Body of pancreas (tissue), 4 donors: Measurements from ENCODE around the gene WDR18.

Experiments
- POLR2A ChIP-seq, 3 donors: fragments of 450-650 bp; IDR thresholded peaks; one replicate each; pipeline ENCODE4 v1.6.1; 2016; ENCODE audit warnings: antibody characterized with exemption in 3 of 3, mild to moderate bottlenecking in 2 of 3
- TF ChIP-seq, protein P1 (sequence below), 7 experiments: fragments of 450-650 bp in 4 of 7; fragments of 200-600 bp in 3 of 7; sonication (generic) in 3 of 7; IDR thresholded peaks; one replicate each; pipeline ENCODE4 v1.5.1; 2016 to 2019; ENCODE audit warnings: antibody characterized with exemption in 7 of 7

DNA sequence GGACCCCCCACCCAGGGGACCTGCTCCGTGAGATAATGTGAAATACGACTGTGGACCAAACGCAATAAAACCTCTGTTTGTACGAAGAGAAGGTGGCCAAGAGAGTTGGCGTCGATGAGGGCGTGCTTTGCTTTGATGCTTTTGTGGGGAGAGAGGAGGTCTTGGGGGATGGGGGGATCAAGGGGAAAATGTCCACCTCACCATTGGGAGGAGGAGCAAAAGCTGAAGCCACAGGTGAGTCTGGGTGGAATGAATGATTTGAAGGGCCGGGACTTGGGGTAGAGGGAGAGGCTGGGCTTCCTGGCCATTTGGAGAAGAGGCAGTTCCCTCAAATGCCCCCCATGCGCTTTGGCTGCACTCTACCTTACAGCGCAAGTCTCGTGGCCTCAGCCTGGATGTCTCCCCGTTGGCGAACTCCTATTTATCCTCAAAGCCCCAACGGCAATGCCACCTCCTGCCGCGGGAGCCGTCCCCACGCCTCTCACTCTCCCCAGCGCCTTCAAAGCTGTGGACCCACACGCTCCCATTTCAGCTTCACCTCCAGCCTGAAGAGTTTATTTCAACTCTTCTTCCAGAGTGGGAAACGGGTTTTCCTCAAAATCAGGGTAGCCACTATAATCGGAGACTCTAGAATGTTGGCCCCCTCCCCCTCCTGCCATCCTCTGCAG lies 55.0 kb downstream of the WDR18 start:
- TF ChIP-seq, protein P1, sequence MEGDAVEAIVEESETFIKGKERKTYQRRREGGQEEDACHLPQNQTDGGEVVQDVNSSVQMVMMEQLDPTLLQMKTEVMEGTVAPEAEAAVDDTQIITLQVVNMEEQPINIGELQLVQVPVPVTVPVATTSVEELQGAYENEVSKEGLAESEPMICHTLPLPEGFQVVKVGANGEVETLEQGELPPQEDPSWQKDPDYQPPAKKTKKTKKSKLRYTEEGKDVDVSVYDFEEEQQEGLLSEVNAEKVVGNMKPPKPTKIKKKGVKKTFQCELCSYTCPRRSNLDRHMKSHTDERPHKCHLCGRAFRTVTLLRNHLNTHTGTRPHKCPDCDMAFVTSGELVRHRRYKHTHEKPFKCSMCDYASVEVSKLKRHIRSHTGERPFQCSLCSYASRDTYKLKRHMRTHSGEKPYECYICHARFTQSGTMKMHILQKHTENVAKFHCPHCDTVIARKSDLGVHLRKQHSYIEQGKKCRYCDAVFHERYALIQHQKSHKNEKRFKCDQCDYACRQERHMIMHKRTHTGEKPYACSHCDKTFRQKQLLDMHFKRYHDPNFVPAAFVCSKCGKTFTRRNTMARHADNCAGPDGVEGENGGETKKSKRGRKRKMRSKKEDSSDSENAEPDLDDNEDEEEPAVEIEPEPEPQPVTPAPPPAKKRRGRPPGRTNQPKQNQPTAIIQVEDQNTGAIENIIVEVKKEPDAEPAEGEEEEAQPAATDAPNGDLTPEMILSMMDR (IDR thresholded peaks at IDR 0.05), result no peak
- TF ChIP-seq POLR2A (IDR thresholded peaks at IDR 0.05), result no peak
